ENCODE results near the gene CCDC68.

Gene CCDC68

DNA sequence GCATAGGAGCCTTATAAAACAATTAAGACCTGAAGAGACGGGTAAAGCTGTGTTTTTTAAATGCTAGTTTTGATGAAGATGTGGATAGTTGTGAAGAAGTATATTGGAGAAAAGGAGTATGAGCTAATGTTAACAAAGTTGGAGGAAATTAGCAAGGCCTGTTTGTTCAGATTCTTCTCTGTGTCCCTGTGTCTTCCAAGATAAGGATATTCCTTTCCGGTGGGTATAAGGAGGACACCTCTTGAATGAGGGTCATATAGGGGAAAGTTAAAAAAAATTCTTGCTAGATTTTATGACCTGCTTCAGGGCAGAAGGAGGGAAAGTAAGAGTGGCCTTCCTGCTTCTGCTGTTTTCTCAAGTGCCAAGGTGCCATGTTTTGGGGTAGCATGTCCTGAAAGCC, 59.0 kb downstream of the CCDC68 start:
- TF ChIP-seq, protein P1, sequence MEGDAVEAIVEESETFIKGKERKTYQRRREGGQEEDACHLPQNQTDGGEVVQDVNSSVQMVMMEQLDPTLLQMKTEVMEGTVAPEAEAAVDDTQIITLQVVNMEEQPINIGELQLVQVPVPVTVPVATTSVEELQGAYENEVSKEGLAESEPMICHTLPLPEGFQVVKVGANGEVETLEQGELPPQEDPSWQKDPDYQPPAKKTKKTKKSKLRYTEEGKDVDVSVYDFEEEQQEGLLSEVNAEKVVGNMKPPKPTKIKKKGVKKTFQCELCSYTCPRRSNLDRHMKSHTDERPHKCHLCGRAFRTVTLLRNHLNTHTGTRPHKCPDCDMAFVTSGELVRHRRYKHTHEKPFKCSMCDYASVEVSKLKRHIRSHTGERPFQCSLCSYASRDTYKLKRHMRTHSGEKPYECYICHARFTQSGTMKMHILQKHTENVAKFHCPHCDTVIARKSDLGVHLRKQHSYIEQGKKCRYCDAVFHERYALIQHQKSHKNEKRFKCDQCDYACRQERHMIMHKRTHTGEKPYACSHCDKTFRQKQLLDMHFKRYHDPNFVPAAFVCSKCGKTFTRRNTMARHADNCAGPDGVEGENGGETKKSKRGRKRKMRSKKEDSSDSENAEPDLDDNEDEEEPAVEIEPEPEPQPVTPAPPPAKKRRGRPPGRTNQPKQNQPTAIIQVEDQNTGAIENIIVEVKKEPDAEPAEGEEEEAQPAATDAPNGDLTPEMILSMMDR (IDR thresholded peaks at IDR 0.05), result no peak

DNA sequence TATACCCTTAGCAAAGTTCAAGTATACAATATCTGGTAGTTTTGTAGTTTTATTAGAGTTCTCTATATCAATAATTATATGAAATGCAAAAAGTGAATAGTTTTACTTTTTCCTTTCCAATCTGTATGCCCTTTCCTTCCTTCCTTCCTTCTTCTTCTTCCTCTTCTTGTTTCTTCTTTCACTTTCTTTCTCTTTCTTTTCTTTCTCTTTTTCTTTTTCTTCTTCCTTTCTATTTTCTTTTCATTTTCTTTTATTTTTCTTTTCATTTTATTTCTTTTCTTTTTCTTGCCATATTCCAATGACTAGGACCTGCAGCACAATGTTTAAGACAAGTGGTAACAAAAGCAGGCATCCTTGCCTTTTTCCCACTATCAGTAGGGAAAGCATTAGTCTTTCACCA, 59.8 kb downstream of the CCDC68 start:
- TF ChIP-seq, protein P1 (IDR thresholded peaks at IDR 0.05), result no peak

DNA sequence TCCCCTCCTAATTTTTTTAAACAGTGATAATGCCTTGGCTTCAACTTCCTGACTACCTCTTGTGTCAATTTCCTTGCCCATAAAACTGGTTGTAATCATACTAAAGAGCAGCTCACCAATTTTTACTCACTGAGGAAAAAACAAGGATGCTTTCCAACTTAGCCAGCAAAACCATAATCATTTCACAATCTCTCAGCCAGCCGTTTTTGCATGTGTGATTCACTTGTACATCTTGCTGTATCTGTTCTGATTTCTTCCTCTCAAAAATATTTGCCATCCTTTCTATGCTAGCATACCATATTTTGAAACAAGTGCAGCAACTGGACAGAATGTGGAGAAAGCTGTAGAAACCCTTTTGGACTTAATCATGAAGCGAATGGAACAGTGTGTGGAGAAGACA, 70.3 kb downstream of the CCDC68 start:
- TF ChIP-seq, protein P1 (IDR thresholded peaks at IDR 0.05), result no peak

DNA sequence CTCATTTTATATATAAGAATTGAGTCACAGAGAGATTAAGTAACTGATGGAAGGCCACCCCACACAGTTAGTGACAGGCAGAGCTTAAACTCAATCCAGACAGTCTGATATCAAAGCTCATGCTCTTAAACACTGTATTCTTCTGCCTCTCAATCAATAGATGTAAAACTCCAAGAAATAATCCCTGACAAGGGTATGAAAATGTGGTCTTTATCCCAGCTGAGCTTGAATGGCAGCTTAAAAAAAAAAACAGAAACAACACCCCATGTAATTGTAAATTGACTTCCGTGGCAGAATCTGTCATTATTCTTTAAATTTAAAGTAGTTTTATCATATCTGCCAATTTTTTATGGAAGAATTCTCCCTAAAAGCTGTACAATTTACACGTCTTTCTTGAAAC, 70.9 kb downstream of the CCDC68 start:
- TF ChIP-seq, protein P1 (IDR thresholded peaks at IDR 0.05), result no peak

DNA sequence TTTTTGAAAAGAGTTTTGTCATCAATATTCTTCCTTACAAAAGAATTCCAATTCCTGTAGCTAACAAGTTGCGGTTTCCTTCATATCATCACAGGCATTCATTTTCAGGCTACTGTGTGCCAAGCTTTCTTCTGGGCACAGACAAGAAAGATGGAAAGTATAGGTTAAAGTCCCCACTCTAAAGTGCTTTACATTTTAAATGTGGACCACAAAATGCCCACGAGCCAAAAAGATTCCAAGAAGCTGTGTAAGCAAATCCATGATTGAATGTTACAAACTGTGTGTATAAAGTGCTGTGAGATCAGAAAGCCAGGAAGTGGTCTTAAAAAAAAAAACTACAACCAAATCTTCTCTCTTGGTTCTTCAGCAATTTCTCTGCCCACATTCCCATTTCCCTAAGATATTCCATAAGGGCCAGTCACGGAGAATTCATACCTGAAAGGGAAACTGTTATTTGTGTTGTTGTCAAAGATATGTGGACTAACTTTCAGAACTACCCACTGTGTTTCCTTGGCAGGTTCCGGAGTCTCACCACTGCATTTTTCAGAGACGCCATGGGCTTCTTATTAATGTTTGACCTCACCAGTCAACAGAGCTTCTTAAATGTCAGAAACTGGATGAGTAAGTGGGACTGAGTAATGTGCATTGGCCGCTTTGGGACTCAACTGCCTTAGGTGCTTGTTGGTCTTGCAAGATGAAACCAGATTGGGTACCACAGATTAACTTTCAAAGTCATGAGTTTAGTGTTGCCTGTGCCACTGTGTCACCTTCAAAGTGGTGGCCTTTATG, 75.3 kb downstream of the CCDC68 start:
- TF ChIP-seq, protein P1 (IDR thresholded peaks at IDR 0.05), result no peak

DNA sequence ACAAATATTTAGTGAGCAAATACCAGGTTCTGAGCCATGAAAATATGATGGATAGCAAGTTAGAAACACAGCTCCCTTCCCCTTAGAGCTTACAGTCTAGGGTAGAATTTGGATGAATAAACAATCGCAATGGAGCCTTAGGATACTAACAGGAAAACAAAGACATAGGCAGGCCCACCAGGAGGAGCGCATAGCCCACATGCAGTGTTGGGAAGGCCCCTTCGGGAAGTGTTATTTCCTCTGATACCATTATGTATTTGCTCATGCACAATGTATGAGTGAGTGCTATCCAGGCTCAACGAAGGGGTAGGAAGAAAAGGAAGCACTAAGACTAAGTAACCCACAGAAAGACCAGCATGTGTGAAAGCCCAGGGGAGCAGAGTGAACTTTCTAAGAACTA, 76.9 kb downstream of the CCDC68 start:
- TF ChIP-seq, protein P1 (IDR thresholded peaks at IDR 0.05), result no peak

DNA sequence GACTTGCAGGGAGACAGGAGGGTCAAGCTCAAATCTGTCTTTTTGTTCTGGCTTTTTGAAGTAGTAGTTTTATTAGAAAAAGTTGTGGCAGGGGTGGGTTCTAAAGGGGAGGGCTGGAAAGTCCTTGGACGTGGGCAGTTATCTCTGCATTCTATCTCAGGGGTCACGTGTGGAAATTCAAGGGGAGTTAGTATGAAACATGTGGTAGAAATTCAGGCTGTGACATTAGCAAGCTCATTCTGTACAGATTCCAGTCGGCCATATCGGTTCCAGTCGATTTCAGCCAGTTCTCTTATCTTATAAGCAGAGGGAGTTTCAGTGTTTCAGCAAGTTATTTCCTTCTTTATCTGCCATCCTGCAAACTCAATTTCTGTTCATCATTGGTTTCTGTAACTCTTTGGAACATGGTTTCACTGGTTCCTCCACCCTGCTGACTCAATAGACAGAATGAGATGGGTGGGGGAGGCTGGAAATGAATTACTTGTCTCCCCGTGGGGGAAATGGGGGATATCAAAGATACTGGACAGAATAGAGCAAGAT, 78.0 kb downstream of the CCDC68 start:
- TF ChIP-seq, protein P1 (IDR thresholded peaks at IDR 0.05), result no peak
